A673 (cell line): ENCODE data around the gene ALDH16A1.

Source experiments
- CTCF ChIP-seq: fragments of 300-800, 200-600 bp; sonication (generic); conservative IDR thresholded peaks from 2 replicates; pipeline ENCODE4 v1.5.1; 2017; ENCODE audit warnings: low read depth, mild to moderate bottlenecking, antibody characterized with exemption, low read length, moderate library complexity, mixed read lengths
- EZH2 ChIP-seq: fragments of 200-600 bp; sonication (generic); IDR thresholded peaks from 2 replicates; pipeline ENCODE4 v1.6.1; 2017; ENCODE audit warnings: borderline replicate concordance, low read depth, mild to moderate bottlenecking, mixed read lengths, antibody characterized with exemption, low read length; ENCODE audit not compliant: poor library complexity, severe bottlenecking

GRCh38 chr19:49513746-49514118, 60.7 kb downstream of the ALDH16A1 start:
- no peak for TF ChIP-seq CTCF
- TF ChIP-seq EZH2 = no peak
